Bronchus fibroblast of lung (primary cell): ENCODE measurements around the gene PM20D1. TPM values are rescaled to one million over a fixed set of nuclear protein-coding genes. Genes with fewer than 3 reads are reported as not detected.

Experiments
- total RNA-seq: library from RNA; depleted of rRNA; stranded (reverse); fragments of >200 nt; gene quantifications from 2 replicates; pipeline ENCODE4 v1.2.3, GENCODE V29; 2015

Gene PM20D1, protein sequence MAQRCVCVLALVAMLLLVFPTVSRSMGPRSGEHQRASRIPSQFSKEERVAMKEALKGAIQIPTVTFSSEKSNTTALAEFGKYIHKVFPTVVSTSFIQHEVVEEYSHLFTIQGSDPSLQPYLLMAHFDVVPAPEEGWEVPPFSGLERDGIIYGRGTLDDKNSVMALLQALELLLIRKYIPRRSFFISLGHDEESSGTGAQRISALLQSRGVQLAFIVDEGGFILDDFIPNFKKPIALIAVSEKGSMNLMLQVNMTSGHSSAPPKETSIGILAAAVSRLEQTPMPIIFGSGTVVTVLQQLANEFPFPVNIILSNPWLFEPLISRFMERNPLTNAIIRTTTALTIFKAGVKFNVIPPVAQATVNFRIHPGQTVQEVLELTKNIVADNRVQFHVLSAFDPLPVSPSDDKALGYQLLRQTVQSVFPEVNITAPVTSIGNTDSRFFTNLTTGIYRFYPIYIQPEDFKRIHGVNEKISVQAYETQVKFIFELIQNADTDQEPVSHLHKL
- under 0.01 TPM in 1 of 2 replicates, not detected in the other for total RNA-seq

GRCh38 chr1:205849619-205850355 lies at the start of gene PM20D1:
PM20D1 (minus strand) TSS chr1:205850132; CDS start chr1:205850072, 60 bp downstream.

DNA sequence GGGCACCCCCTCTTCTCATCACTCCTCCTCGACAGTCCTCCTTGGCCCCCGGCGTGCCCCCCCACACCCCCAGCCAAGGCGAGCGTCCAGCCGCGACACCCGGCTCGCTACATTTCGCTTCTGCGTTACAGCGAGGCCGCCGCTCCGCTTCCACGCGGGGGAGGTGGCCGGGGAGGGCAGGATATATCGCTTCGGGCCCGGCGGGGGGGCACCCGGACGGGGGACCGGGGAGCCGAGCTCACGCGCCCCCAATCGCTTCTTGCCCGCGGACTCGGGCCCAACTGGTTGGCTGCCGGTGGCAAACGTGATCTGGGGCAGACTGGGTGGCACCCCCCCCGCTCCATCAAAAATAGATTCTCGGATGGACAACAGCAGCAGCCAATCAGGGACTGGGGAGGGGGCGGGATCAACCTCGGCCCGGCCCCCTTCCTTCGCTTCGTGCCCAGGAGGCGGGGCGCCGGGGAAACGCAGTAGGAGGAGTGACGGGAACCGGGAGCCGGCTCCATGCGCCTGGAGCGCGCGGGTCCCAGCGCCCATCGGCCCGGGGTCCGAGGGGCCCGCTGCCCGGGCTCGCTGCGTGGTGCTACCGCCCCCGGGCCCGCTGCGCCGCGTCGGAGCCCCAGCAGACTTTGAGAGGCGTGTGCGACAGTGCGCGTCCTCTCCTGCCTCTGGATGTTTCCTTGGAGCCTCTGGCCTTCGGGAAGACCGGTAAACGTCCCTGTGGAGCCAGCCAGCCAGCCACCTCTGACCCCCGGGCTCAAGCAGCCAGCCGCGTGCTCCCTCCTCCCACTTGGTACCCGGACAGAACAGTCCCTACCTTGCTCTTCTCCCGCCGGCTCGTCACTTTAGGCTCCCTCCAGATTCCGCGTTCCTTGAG lies 36.8 kb downstream of the PM20D1 start, which contains the start of gene SLC41A1:
Gene SLC41A1, minus strand, starts transcription at position 321 of the 877 bp plus-strand sequence. CDS start 2,757 bp downstream, outside the sequence.

Other genes with a start within 250 kb of the PM20D1 start
- gene ELK4, start 218.1 kb downstream of the PM20D1 start, total RNA-seq, result 4.5 and 7.1 TPM in 2 replicates
- gene SLC45A3, start 169.6 kb downstream of the PM20D1 start, total RNA-seq, result 2.5 and 2.7 TPM in 2 replicates
- gene NUCKS1, start 100.0 kb downstream of the PM20D1 start, total RNA-seq, result 65.3 and 89.8 TPM in 2 replicates
- gene RAB29, start 74.7 kb downstream of the PM20D1 start, total RNA-seq, result 4.3 and 5.5 TPM in 2 replicates
- gene SLC41A1, start 36.9 kb downstream of the PM20D1 start, total RNA-seq, result 10.1 and 13.4 TPM in 2 replicates
- gene SLC26A9, start 93.3 kb upstream of the PM20D1 start, total RNA-seq, result not detected in 2 replicates
- 3.2 and 3.4 TPM in 2 replicates for gene RAB7B, start 153.3 kb upstream of the PM20D1 start, total RNA-seq
- not detected in 2 replicates for gene CTSE, start 173.8 kb upstream of the PM20D1 start, total RNA-seq
- gene RHEX, start 203.0 kb upstream of the PM20D1 start, total RNA-seq, result not detected in 2 replicates